Endothelial cell of umbilical vein (primary cell): ENCODE data around the gene COL18A1. TPM values are rescaled to one million over a fixed set of nuclear protein-coding genes. Genes with fewer than 3 reads are reported as not detected.
A peak's percentile ranks its signal among the peaks of the same experiment; 100 is the strongest.

Source experiments
- BruUV-seq: library from RNA; stranded (reverse); fragments of 400-500 nt; replicated peaks from 2 replicates; lab custom pipeline; 2021; lab: Mats Ljungman, UMichigan
- CTCF ChIA-PET: fragments of 300-600, 350-600 bp; sonication (Branson Sonifier 250); formaldehyde crosslinking; loops from one replicate; lab custom pipeline; 2021; ENCODE audit warnings: antibody characterized with exemption, inconsistent platforms; lab: Charles Lee
- POLR2A ChIA-PET: fragments of 300-600, 350-600 bp; sonication (Branson Sonifier 250); formaldehyde crosslinking; loops from one replicate; lab custom pipeline; 2021; ENCODE audit warnings: antibody characterized with exemption, inconsistent platforms; lab: Charles Lee
- DNase-seq: peaks from one replicate; pipeline ENCODE4 v3.0.0-alpha.2; 2011; ENCODE audit warnings: low read depth, low spot score
- FAIRE-seq: peaks from 2 replicates; lab custom pipeline; 2011; peaks lifted over from hg19 to GRCh38; lab: Jason Lieb, UNC
- H2AFZ ChIP-seq: 2 replicates; pipeline ENCODE4 v1.6.0; 2012; ENCODE audit warnings: low read depth, low read length, control low read depth, inconsistent platforms
- H3K27ac ChIP-seq: 2 replicates; pipeline ENCODE4 v1.5.1; 2011; ENCODE audit warnings: low read depth, mild to moderate bottlenecking, control low read depth, low read length, moderate library complexity; ENCODE audit not compliant: insufficient read depth
- H3K27me3 ChIP-seq, 2 experiments: 2 replicates each; pipeline versions ENCODE4 v1.6.0 to v1.6.1; 2011; ENCODE audit warnings: low read length in 2 of 2, mixed read lengths in 1 of 2; ENCODE audit not compliant: control insufficient read depth in 2 of 2, insufficient read depth in 2 of 2
- H3K36me3 ChIP-seq, 2 experiments: 2 replicates in 1 of 2; 3 replicates in 1 of 2; pipeline ENCODE4 v1.5.1; 2011; ENCODE audit warnings: low read length in 2 of 2, mild to moderate bottlenecking in 1 of 2, moderate library complexity in 1 of 2; ENCODE audit not compliant: control insufficient read depth in 2 of 2, insufficient read depth in 2 of 2; ENCODE audit errors: extremely low read depth in 1 of 2
- H3K4me1 ChIP-seq: 3 replicates; pipeline ENCODE4 v1.5.1; 2011; ENCODE audit warnings: mild to moderate bottlenecking, low read length; ENCODE audit not compliant: control insufficient read depth, insufficient read depth; ENCODE audit errors: extremely low read depth
- H3K4me2 ChIP-seq: 2 replicates; pipeline ENCODE4 v1.6.1; 2011; ENCODE audit warnings: low read length, control low read depth, mixed read lengths; ENCODE audit not compliant: insufficient read depth
- H3K4me3 ChIP-seq, 3 experiments: fragments of 200-600 bp in 1 of 3; sonication (generic), shearing (Covaris generic) in 1 of 3; replicated peaks in 1 of 3; 2 replicates each; pipeline ENCODE4 v1.5.1; 2011 to 2016; ENCODE audit warnings: control low read depth in 3 of 3, low read length in 3 of 3, mild to moderate bottlenecking in 2 of 3, inconsistent platforms in 1 of 3, low read depth in 1 of 3, moderate library complexity in 1 of 3; ENCODE audit not compliant: insufficient read depth in 1 of 3
- H3K79me2 ChIP-seq: 2 replicates; pipeline ENCODE4 v1.6.0; 2012; ENCODE audit warnings: low read length, inconsistent platforms; ENCODE audit not compliant: control insufficient read depth, insufficient read depth
- H3K9ac ChIP-seq: replicated peaks from 2 replicates; pipeline ENCODE3; 2011; ENCODE audit warnings: low read length, control low read depth; ENCODE audit not compliant: insufficient read depth; ENCODE audit errors: extremely low read depth
- H3K9me1 ChIP-seq: replicated peaks from 3 replicates; pipeline ENCODE4 v1.6.0; 2011; ENCODE audit warnings: mild to moderate bottlenecking, low read length; ENCODE audit not compliant: control insufficient read depth, insufficient read depth; ENCODE audit errors: extremely low read depth
- H3K9me3 ChIP-seq: replicated peaks from 2 replicates; pipeline ENCODE4 v1.5.1; 2012; ENCODE audit warnings: low read length, inconsistent platforms; ENCODE audit not compliant: control insufficient read depth, insufficient read depth
- H4K20me1 ChIP-seq: replicated peaks from 2 replicates; pipeline ENCODE3; 2011; ENCODE audit warnings: mild to moderate bottlenecking, low read length; ENCODE audit not compliant: control insufficient read depth, insufficient read depth; ENCODE audit errors: extremely low read depth
- CTCF ChIP-seq, 2 donors: IDR thresholded peaks; 1 replicate in 1 of 2; 2 replicates in 1 of 2; pipeline ENCODE4 v1.5.1; 2011; ENCODE audit warnings: low read length in 2 of 2, mild to moderate bottlenecking in 2 of 2, moderate library complexity in 2 of 2, control low read depth in 1 of 2, inconsistent platforms in 1 of 2, low read depth in 1 of 2; ENCODE audit not compliant: insufficient read depth in 1 of 2; ENCODE audit errors: extremely low read depth in 1 of 2
- EZH2 ChIP-seq: IDR thresholded peaks from 2 replicates; pipeline ENCODE4 v1.6.1; 2012; ENCODE audit warnings: borderline replicate concordance, low read depth, mild to moderate bottlenecking, moderate library complexity, low read length, inconsistent platforms; ENCODE audit not compliant: severe bottlenecking
- FOS ChIP-seq: IDR thresholded peaks from 2 replicates; pipeline ENCODE4 v1.6.1; 2011; ENCODE audit warnings: mild to moderate bottlenecking, low read length, moderate library complexity, borderline replicate concordance; ENCODE audit not compliant: insufficient read depth
- GATA2 ChIP-seq: IDR thresholded peaks from 2 replicates; pipeline ENCODE4 v1.7.0; 2011; ENCODE audit warnings: low read depth, mild to moderate bottlenecking, moderate library complexity, mixed read lengths, low read length; ENCODE audit not compliant: insufficient read length, insufficient read depth
- JUN ChIP-seq: IDR thresholded peaks from 2 replicates; pipeline ENCODE4 v1.6.1; 2011; ENCODE audit warnings: borderline replicate concordance, low read depth; ENCODE audit not compliant: insufficient read length, insufficient read depth
- MAX ChIP-seq: IDR thresholded peaks from 2 replicates; pipeline ENCODE4 v1.6.1; 2011; ENCODE audit not compliant: insufficient read depth, insufficient read length
- MYC ChIP-seq: IDR thresholded peaks from one replicate; pipeline ENCODE4 v1.6.1; 2011; ENCODE audit warnings: mild to moderate bottlenecking, low read depth, low read length
- POLR2A ChIP-seq: IDR thresholded peaks from 2 replicates; pipeline ENCODE4 v1.6.1; 2012; ENCODE audit warnings: low read depth, mild to moderate bottlenecking, control low read depth, low read length
- POLR2AphosphoS5 ChIP-seq: IDR thresholded peaks from 2 replicates; pipeline ENCODE4 v1.6.1; 2012; ENCODE audit warnings: low read depth, mild to moderate bottlenecking, control low read depth, low read length, moderate library complexity; ENCODE audit not compliant: insufficient read depth
- dilution Hi-C: fragments of 300-500 bp; cut with MboI; formaldehyde crosslinking; loops from one replicate; pipeline ENCODE4 v1.15.0; 2019; ENCODE audit warnings: low sequenced_read_pairs; ENCODE audit not compliant: extremely low pct_ligation_motif_present
- intact Hi-C: fragments of 100-400 bp; cut with micrococcal nuclease; formaldehyde crosslinking; loops from one replicate; pipeline ENCODE4 v1.10.0; 2022
- polyA plus RNA-seq, 4 experiments: library from polyadenylated mRNA; depleted of rRNA in 3 of 4; stranded (reverse) in 3 of 4; unstranded in 1 of 4; fragments of >200 nt; gene quantifications; 2 replicates each; pipeline versions ENCODE4 v1.2.1 to v1.2.3, GENCODE V29; 2011 to 2012; ENCODE audit warnings: missing spikeins in 1 of 4
- total RNA-seq: library from RNA; stranded (reverse); gene quantifications from 2 replicates; pipeline ENCODE4 v1.2.3, GENCODE V29; 2021

Gene COL18A1
- total and polyA plus RNA-seq, 2 donors (not counting 3 experiments of a cell fraction or from before 2014, with no cell fraction given), result 198 to 252 TPM

- TF ChIP-seq JUN, result peak; percentile 80
- no peak for TF ChIP-seq MAX
- TF ChIP-seq POLR2A, result no peak
- no peak for TF ChIP-seq CTCF (IDR thresholded peaks at IDR 0.05; ENCODE audit: extremely low read depth in 1 of 2, insufficient read depth in 1 of 2, low read depth in 1 of 2, low read length in 2 of 2)
- peak; percentile 85 for TF ChIP-seq POLR2AphosphoS5
- no peak for TF ChIP-seq GATA2
- peak; percentile 94 for TF ChIP-seq FOS
- TF ChIP-seq EZH2, result no peak
- no peak for TF ChIP-seq MYC
- peaks cover 76% of the 10 kb centered on the region for H3K79me2 ChIP-seq
- no peak overlapping the region for H3K4me2 ChIP-seq
- CTCF ChIA-PET, result interaction anchor here (1.0 to 2.1 kb wide), 7 partner anchors 20 to 288 kb away, joined by 3 to 8 read pairs (median 4); no protein-coding TSS in a partner anchor
- POLR2A ChIA-PET, result no interaction called here
- no peaks in the 10 kb centered on the region for H3K9me1 ChIP-seq
- peaks cover 20% of the 10 kb centered on the region for H3K4me1 ChIP-seq
- peak overlapping the region; percentile 26 for H3K9ac ChIP-seq
- intact Hi-C loops, result loop anchor here (1.0 kb wide), 1 partner anchor 60 kb away; no protein-coding TSS in a partner anchor
- no peaks in the 10 kb centered on the region for H4K20me1 ChIP-seq
- no peak overlapping the region for H2AFZ ChIP-seq
- no peaks in the 10 kb centered on the region for H3K36me3 ChIP-seq
- H3K4me3 ChIP-seq, result no peak overlapping the region
- DNase-seq, result peak; percentile 81
- no peaks in the 10 kb centered on the region for H3K27me3 ChIP-seq
- FAIRE-seq, result peak; percentile 95
- peak overlapping the region; percentile 69 for H3K27ac ChIP-seq
- dilution Hi-C loops, result no loop called here
- no peaks in the 10 kb centered on the region for H3K9me3 ChIP-seq
- no TSS peak for BruUV-seq
Measured at GRCh38 chr21:45427331-45428271, 22.6 kb downstream of the COL18A1 start.
